GM12865 (cell line): ENCODE measurements around the gene ATP6V0D1.

Experiments used
- DNase-seq: peaks from one replicate; pipeline ENCODE4 v3.0.0; 2010; ENCODE audit warnings: low read depth
- H3K4me3 ChIP-seq: 2 replicates; pipeline ENCODE4 v1.5.1; 2011; ENCODE audit warnings: mild to moderate bottlenecking, low read depth, low read length, control low read depth
- CTCF ChIP-seq: IDR thresholded peaks from 2 replicates; pipeline ENCODE4 v1.5.1; 2011; ENCODE audit warnings: low read length, control low read depth, low read depth, inconsistent platforms; ENCODE audit not compliant: insufficient read depth; ENCODE audit errors: missing control alignments

Gene ATP6V0D1

GRCh38 chr16:67482233-67482924 is 1.4 kb upstream of the ATP6V0D1 start:
- peak overlapping the region; percentile 92 for H3K4me3 ChIP-seq
- no peak for TF ChIP-seq CTCF
- peak; percentile 38 for DNase-seq

GRCh38 chr16:67481561-67482232 is 740 bp upstream of the ATP6V0D1 start:
- no peak for TF ChIP-seq CTCF
- DNase-seq = peak; percentile 70
- peak overlapping the region; percentile 92 for H3K4me3 ChIP-seq

GRCh38 chr16:67477960-67478554 is 2.9 kb downstream of the ATP6V0D1 start:
- no peak for TF ChIP-seq CTCF
- no peak overlapping the region for H3K4me3 ChIP-seq

GRCh38 chr16:67474551-67475455 is 6.2 kb downstream of the ATP6V0D1 start:
- TF ChIP-seq CTCF = no peak
- H3K4me3 ChIP-seq = no peak overlapping the region
- no peak for DNase-seq

More at GRCh38 chr16:67477960-67478554, 2.9 kb downstream of the ATP6V0D1 start:
- no peak for DNase-seq

GRCh38 chr16:67471758-67472384 is 9.1 kb downstream of the ATP6V0D1 start:
- no peak for DNase-seq
- TF ChIP-seq CTCF = no peak
- H3K4me3 ChIP-seq = no peak overlapping the region

- H3K4me3 ChIP-seq = no peak overlapping the region
- TF ChIP-seq CTCF = no peak
- DNase-seq = no peak
These were observed 10.6 kb downstream of the ATP6V0D1 start for GRCh38 chr16:67470359-67470758.
